HG03442 (cell line): ENCODE results near the gene LAMA4.

Experiments
- ATAC-seq: cut with Tn5 transposase; IDR thresholded peaks from one replicate; pipeline ENCODE4 v1.9.1; 2021; ENCODE audit warnings: mild to moderate bottlenecking, moderate library complexity; ENCODE audit not compliant: unreplicated experiment

Gene LAMA4

DNA sequence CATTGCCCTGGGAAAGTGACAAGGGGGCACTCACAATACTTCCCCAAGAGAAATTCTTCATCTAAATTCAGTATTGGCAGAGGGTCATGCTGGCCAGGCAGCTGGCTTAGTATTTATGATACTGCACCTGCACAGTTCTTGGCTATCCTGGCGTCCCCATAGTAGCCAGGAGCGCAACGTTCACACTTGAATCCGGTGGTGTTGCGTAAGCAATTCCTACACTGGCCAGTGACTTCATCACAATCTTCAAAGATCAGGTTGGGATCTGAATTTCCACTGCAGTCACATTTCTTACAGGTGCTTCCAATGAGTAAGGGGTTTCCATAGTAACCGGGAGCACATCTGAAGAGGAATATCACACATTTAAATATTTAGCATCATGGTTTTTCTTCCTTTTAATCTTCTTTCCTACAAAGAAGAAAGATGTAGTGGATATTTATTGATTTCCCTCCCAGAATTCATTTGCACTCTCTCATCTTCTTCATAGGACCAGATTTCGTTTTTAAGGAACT is 62.8 kb downstream of the LAMA4 start:
- ATAC-seq = no peak

DNA sequence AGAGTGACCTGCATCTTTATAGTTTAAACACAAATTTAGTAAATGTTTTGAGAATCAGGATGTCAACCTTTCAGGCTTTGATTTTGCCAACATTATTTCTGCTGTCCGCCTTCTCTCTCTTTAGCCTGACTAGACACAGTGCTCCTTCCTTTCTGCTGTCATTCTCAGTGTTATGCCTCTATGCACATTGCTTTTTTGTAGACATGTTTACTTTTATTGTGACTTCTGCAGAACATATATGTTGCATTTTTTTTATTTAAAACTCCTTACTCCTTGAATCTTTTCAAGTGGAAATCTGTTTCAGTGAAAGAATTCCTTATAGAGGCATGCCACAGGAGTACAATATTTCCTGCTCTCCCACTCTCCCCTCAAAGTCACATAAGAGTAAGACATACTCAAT is 64.2 kb downstream of the LAMA4 start:
- ATAC-seq = no peak

- no peak for ATAC-seq
Measured at GRCh38 chr6:112189494-112189893, 64.9 kb downstream of the LAMA4 start.

GRCh38 chr6:112188906-112189305 is 65.5 kb downstream of the LAMA4 start:
- ATAC-seq = no peak

DNA sequence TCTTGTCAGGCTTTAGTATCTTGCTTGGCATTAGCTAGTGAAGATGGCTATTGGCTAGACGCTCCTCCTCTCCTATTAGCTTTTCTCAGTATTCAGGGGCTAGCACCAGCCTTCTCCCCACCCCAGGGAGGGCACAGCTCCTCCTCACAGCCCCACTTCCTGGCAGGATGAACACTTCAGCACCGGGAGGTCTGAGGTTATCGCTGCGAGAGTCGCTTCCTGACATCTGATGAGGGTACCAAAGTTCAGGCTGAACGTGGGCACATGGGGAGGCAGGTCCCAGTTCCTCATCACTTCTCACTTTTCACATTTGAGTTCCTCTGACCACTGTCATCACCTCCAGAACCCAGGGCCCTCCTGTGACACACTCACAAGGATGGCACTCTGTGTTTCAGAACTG is 66.6 kb downstream of the LAMA4 start:
- no peak for ATAC-seq

DNA sequence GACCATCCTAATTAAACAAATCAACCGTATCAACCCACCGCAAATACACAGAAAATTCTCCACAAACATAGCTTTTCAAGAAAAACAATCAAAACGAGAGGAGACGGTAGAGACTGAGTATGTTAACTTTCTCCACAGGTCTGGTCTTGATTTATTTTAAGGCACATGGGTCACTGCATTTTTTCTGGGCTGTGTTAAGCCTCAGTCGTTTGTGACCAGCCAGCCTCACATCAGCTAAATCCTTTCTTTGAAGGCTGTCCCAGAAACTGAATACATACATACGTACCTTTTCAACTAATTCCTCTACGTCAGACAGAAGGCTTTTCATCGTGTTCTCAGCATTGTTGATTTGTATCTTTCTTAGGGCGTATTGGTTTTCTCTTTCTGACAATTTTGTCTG is 69.4 kb downstream of the LAMA4 start:
- no peak for ATAC-seq

DNA sequence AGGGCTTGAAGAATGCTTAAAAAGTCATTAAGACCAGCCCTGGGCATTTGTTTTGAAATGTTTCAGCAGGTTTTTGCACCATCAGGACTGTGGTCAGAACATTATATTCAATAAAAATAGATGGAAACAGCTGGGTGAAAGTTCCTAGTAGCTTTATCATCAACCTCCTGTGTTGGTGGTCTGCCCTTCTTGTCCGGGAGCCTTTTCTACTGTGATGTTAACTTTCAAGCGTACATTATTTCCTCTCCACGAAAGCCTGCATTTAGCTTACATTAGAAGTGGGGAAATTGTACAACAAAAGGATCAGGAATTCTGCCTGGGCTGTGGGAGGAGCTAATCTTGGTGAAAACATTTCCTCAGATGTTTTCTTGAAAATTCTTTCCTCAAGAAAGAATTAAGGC is 71.1 kb downstream of the LAMA4 start:
- no peak for ATAC-seq

GRCh38 chr6:112181130-112181529 is 73.2 kb downstream of the LAMA4 start:
- no peak for ATAC-seq

- peak; percentile 91 for ATAC-seq
Measured at GRCh38 chr6:112180095-112180820, 74.1 kb downstream of the LAMA4 start.

- ATAC-seq = no peak
Measured at GRCh38 chr6:112179631-112180030, 74.7 kb downstream of the LAMA4 start.

- no peak for ATAC-seq
Measured at GRCh38 chr6:112178846-112179245, 75.5 kb downstream of the LAMA4 start.

DNA sequence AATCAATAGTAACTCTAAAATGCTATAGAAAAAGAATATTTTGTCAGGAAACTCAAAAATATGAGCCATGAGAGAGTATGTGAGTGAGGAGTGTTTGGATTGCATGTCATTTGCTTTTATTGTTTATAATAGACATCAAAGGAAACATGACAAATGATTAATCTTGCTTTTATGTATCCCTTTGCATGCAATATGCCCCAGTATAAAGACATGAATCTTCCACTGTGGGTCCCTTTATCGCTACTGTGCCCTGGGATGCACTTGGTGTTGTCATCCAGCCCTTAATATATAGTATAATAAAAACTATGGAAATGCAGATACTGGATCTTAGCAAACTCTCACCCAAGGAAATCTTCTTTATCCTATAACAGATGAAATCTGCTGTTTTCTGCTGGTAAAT is 77.3 kb downstream of the LAMA4 start:
- no peak for ATAC-seq

DNA sequence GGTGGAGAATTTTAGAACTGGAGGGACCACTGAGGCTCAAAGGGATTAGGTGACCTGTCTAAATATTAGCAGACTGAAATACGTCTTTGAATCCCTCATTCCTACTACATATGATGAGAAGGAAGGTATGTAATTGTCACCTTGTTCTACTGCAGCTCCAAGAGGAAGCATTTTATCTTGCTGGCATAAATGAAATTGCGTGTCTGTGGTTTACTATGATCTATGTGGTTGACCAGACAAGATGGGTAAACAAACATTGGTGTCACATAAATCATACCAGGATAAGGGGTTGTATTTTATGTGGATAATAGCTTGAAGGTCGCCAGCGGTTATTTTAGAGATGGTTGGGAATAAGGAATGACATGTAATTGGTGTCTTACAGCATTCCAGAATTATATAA is 78.2 kb downstream of the LAMA4 start:
- ATAC-seq = no peak

- ATAC-seq = no peak
Measured at GRCh38 chr6:112173221-112173804, 81.1 kb downstream of the LAMA4 start.

DNA sequence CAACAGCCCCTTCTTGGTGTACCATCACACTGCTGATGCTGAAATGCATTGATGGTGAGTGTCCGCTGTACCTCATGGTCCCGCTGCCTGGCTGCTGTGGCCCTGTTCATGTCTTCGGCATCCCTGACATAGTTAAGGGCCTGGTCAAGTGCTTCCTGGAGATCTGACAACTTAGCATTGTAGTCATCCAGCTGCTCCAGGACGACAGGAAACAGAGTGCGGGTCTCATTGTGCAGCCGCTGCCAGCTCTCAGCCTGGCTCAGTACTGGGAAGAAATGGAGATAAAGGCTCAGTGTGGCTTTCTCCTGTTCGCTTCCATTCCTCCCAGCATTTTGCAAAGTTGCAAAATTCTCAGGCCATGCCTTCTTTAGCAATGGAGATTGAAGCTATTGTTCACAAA is 81.8 kb downstream of the LAMA4 start:
- no peak for ATAC-seq

DNA sequence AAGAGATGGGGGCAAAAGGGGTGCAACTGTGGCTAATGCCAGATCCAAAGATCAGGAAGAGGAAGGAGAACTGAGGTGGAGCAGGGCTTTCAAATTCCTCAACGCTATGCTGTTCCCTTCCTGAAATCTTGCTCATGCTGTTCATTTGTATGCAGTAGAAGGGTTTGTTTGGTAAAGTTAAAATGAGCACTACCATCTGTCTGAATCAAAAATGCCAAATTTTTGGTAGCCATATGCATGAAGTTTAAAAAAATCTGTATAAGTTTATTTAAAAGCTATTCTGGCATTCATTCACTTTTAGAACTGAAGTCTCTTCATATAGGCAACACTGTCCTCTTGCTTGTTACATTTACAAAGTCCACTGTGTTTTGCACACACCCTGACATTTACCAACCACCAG is 84.8 kb downstream of the LAMA4 start:
- ATAC-seq = no peak

DNA sequence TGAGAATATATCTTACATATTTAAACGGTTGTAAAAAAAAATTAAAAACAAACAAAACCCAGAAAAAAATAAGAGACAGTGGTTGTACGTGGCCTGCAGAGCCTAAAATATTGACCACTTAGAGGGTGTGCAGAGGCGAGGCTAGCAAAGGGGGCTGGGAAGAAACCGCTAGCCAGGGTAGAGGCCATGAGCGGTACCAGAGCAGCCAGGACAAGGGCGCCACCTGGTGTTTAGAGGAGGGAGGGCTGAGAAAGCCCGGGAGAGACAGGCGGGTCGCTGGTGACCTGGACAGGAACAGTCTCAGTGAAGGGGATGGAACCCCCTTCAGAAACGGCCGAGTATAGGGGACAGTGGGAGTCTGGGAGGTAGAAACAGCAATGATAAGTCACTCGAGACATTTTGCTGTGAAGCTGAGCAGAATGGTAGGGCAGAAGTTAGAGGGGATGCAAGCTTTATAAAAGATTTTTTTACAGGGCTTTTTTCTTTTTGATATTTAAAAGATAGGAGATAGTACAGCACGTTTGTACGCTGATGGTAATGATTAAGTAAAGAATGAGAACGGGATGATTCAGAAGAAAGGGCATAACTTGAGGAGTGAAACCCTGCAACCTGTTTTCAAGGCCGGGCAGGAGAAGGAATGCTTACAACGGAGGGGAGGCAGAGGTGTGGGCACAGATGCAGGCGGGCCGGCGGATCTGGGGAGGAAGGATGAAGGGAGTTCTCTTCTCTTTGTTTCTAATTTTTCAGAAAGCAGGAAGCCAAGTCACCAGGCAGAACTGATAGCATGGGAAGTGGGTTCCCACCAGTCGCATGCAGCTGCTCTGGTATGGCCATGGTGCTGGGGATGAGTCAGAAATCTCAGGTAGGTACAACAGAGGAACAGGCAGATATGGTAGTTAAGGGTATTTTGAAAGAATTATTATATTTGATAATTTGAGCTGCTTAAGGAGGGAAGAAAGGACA is 90.8 kb downstream of the LAMA4 start:
- ATAC-seq = peak; percentile 100

GRCh38 chr6:112160745-112161144 is 93.6 kb downstream of the LAMA4 start:
- no peak for ATAC-seq

GRCh38 chr6:112156668-112157067 is 97.7 kb downstream of the LAMA4 start:
- ATAC-seq = no peak

GRCh38 chr6:112155886-112156285 is 98.5 kb downstream of the LAMA4 start:
- no peak for ATAC-seq

- no peak for ATAC-seq
Measured at GRCh38 chr6:112154711-112155110, 99.7 kb downstream of the LAMA4 start.
